ENCODE measurements around the gene UROC1.

DNA sequence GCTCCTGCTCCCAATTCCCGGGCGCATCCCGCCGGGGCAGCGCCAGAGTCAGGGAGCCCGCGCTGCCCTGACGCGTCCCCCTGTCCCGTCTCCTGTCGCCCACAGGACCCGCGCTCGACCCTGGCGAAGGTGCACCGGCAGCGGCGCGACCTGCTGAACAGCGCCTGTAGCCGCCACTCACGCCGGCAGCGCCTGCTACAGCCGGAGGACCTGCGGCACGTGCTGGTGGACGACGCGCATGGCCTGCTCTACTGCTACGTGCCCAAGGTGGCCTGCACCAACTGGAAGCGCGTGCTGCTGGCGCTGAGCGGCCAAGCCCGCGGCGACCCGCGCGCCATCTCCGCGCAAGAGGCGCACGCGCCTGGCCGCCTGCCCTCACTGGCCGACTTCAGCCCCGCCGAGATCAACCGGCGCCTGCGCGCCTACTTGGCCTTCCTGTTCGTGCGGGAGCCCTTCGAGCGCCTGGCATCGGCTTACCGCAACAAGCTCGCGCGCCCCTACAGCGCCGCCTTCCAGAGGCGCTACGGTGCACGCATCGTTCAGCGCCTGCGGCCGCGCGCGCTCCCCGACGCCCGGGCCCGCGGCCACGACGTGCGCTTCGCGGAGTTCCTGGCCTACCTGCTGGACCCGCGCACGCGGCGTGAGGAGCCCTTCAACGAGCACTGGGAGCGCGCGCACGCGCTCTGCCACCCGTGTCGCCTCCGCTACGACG is 24.2 kb upstream of the UROC1 start:
- TF ChIP-seq BHLHE40 (IDR thresholded peaks at IDR 0.05; ENCODE audit: borderline replicate concordance) (no peak), LEF1 (IDR thresholded peaks at IDR 0.05; ENCODE audit: borderline replicate concordance) (no peak), TARDBP (IDR thresholded peaks at IDR 0.05) (no peak), PKNOX1 (IDR thresholded peaks at IDR 0.05) (no peak)
